Vagina (tissue), 2 donors: Measurements from ENCODE around the gene POLK.

Source experiments
- POLR2A ChIP-seq, 2 donors: fragments of 450-650 bp; IDR thresholded peaks; one replicate each; pipeline ENCODE4 v1.6.1; 2017; ENCODE audit warnings: antibody characterized with exemption in 2 of 2, mild to moderate bottlenecking in 2 of 2, moderate library complexity in 2 of 2
- POLR2AphosphoS5 ChIP-seq, 2 donors: sonication (generic); formaldehyde crosslinking; IDR thresholded peaks; one replicate each; pipeline ENCODE4 v1.9.0; 2017; ENCODE audit warnings: antibody characterized with exemption in 2 of 2, mild to moderate bottlenecking in 2 of 2, low read depth in 1 of 2; ENCODE audit not compliant: insufficient read depth in 1 of 2

GRCh38 chr5:75473463-75473862, 38.2 kb upstream of the POLK start:
- TF ChIP-seq POLR2AphosphoS5 (IDR thresholded peaks at IDR 0.05; ENCODE audit: insufficient read depth in 1 of 2, low read depth in 1 of 2) (no peak), POLR2A (IDR thresholded peaks at IDR 0.05) (no peak)
